ENCODE results near the gene SPPL2B. TPM values are rescaled to one million over a fixed set of nuclear protein-coding genes. Genes with fewer than 3 reads are reported as not detected.

Gene SPPL2B
- total and polyA plus RNA-seq, 4 donors = 9.5 to 34.6 (median 21.4) TPM

- peaks cover 0 to 8% (median under 1%) of the 10 kb centered on the region in 4 donors for H3K36me3 ChIP-seq (ENCODE audit: control insufficient read depth in 4 of 4, insufficient read depth in 3 of 4, low read depth in 1 of 4, low read length in 3 of 4)
- 97% methylated on average over 27 of the region's 27 CpGs for WGBS
Measured at GRCh38 chr19:2334426-2334825, 5.9 kb downstream of the SPPL2B start.

GRCh38 chr19:2334986-2335846, 6.7 kb downstream of the SPPL2B start:
- H3K4me3 ChIP-seq (ENCODE audit: low read depth in 1 of 3, low read length in 3 of 3) = no peak overlapping the region
- no peak overlapping the region for H3K27ac ChIP-seq (ENCODE audit: low read depth in 1 of 2, low read length in 2 of 2)
- H3K36me3 ChIP-seq (ENCODE audit: control insufficient read depth in 4 of 4, insufficient read depth in 3 of 4, low read depth in 1 of 4, low read length in 3 of 4) = peaks cover 0 to 10% (median under 1%) of the 10 kb centered on the region in 4 donors
- no peaks in the 10 kb centered on the region for H3K27me3 ChIP-seq (ENCODE audit: control insufficient read depth in 4 of 4, insufficient read depth in 4 of 4, low read length in 3 of 4)
- no peak overlapping the region for H3K9ac ChIP-seq (ENCODE audit: low read depth in 1 of 2, low read length in 2 of 2)
- H3K9me3 ChIP-seq (ENCODE audit: control insufficient read depth in 4 of 4, low read length in 3 of 4) = no peaks in the 10 kb centered on the region
- 97% methylated on average over 26 of the region's 26 CpGs for WGBS
- no peak for DNase-seq (ENCODE audit: low spot score)
- H3K4me1 ChIP-seq (ENCODE audit: control insufficient read depth in 4 of 4, insufficient read depth in 4 of 4, low read length in 3 of 4) = peaks cover 7 to 16% (median 10%) of the 10 kb centered on the region in 4 donors
- TF ChIP-seq ATF3 (IDR thresholded peaks at IDR 0.05) = no peak

More at GRCh38 chr19:2334426-2334825, 5.9 kb downstream of the SPPL2B start:
- no peaks in the 10 kb centered on the region for H3K9me3 ChIP-seq (ENCODE audit: control insufficient read depth in 4 of 4, low read length in 3 of 4)
- no peak overlapping the region for H3K9ac ChIP-seq (ENCODE audit: low read depth in 1 of 2, low read length in 2 of 2)
- H3K4me1 ChIP-seq (ENCODE audit: control insufficient read depth in 4 of 4, insufficient read depth in 4 of 4, low read length in 3 of 4) = peaks cover 14 to 22% (median 16%) of the 10 kb centered on the region in 4 donors
- no peak overlapping the region for H3K27ac ChIP-seq (ENCODE audit: low read depth in 1 of 2, low read length in 2 of 2)
- H3K4me3 ChIP-seq (ENCODE audit: low read depth in 1 of 3, low read length in 3 of 3) = no peak overlapping the region
- no peak for TF ChIP-seq RXRA (IDR thresholded peaks at IDR 0.05)
- no peak for TF ChIP-seq REST (IDR thresholded peaks at IDR 0.05)
- no peak for TF ChIP-seq TAF1 (conservative IDR thresholded peaks at IDR 0.05)
- no peak for TF ChIP-seq RAD21 (IDR thresholded peaks at IDR 0.05)
- no peak for TF ChIP-seq HNF4G (IDR thresholded peaks at IDR 0.05)
- TF ChIP-seq HNF4A (conservative IDR thresholded peaks at IDR 0.05) = no peak
- no peak for DNase-seq (ENCODE audit: low spot score)
- no peaks in the 10 kb centered on the region for H3K27me3 ChIP-seq (ENCODE audit: control insufficient read depth in 4 of 4, insufficient read depth in 4 of 4, low read length in 3 of 4)

- 82% methylated on average over 3 of the region's 3 CpGs for WGBS
- H3K4me3 ChIP-seq (ENCODE audit: low read depth in 1 of 3, low read length in 3 of 3) = no peak overlapping the region
- TF ChIP-seq HNF4A (conservative IDR thresholded peaks at IDR 0.05) = no peak
- TF ChIP-seq SP1 (IDR thresholded peaks at IDR 0.05) = no peak
- no peak for TF ChIP-seq RXRA (IDR thresholded peaks at IDR 0.05)
- no peak for TF ChIP-seq JUND (IDR thresholded peaks at IDR 0.05)
- no peak for TF ChIP-seq FOXA2 (IDR thresholded peaks at IDR 0.05)
- no peak for TF ChIP-seq FOXA1 (IDR thresholded peaks at IDR 0.05)
- TF ChIP-seq EGR1 (IDR thresholded peaks at IDR 0.05; ENCODE audit: low read depth in 2 of 2) = no peak
- no peak for TF ChIP-seq CTCF (IDR thresholded peaks at IDR 0.05; ENCODE audit: low read depth, low read length, missing input control)
- no peak for TF ChIP-seq GABPA (IDR thresholded peaks at IDR 0.05 in 1 of 2, conservative IDR thresholded peaks at IDR 0.05 in 1 of 2)
- peaks cover 0 to 10% (median under 1%) of the 10 kb centered on the region in 4 donors for H3K36me3 ChIP-seq (ENCODE audit: control insufficient read depth in 4 of 4, insufficient read depth in 3 of 4, low read depth in 1 of 4, low read length in 3 of 4)
- no peak overlapping the region for H3K9ac ChIP-seq (ENCODE audit: low read depth in 1 of 2, low read length in 2 of 2)
- H3K27ac ChIP-seq (ENCODE audit: low read depth in 1 of 2, low read length in 2 of 2) = no peak overlapping the region
- no peaks in the 10 kb centered on the region for H3K9me3 ChIP-seq (ENCODE audit: control insufficient read depth in 4 of 4, low read length in 3 of 4)
- peaks cover 3 to 9% (median 5%) of the 10 kb centered on the region in 4 donors for H3K4me1 ChIP-seq (ENCODE audit: control insufficient read depth in 4 of 4, insufficient read depth in 4 of 4, low read length in 3 of 4)
- DNase-seq (ENCODE audit: low spot score) = no peak
- H3K27me3 ChIP-seq (ENCODE audit: control insufficient read depth in 4 of 4, insufficient read depth in 4 of 4, low read length in 3 of 4) = no peaks in the 10 kb centered on the region
Measured at GRCh38 chr19:2335848-2336247, 7.4 kb downstream of the SPPL2B start.

Measured in liver (tissue), 9 donors.